GM12892 (cell line): ENCODE results near the gene ABCA8.

ENCODE experiments used
- POLR2A ChIP-seq: IDR thresholded peaks from 2 replicates; pipeline ENCODE4 v1.6.1; 2011; ENCODE audit warnings: low read depth, low read length, control low read depth
- TAF1 ChIP-seq: IDR thresholded peaks from 2 replicates; pipeline ENCODE4 v1.6.1; 2011; ENCODE audit warnings: low read depth, mild to moderate bottlenecking, control low read depth, low read length, borderline replicate concordance

GRCh38 chr17:68953340-68953997, 1.7 kb downstream of the ABCA8 start:
- no peak for TF ChIP-seq POLR2A
- no peak for TF ChIP-seq TAF1
